H1 (cell line): Measurements from ENCODE around the gene PLOD1.
A peak's percentile ranks its signal among the peaks of the same experiment; 100 is the strongest.

Experiments
- BRCA1 ChIP-seq: IDR thresholded peaks from 2 replicates; pipeline ENCODE4 v1.6.1; 2012; ENCODE audit warnings: low read depth, low read length, improper control_type of control experiment
- EP300 ChIP-seq, 2 experiments: IDR thresholded peaks; 1 replicate in 1 of 2; 2 replicates in 1 of 2; pipeline ENCODE4 v1.6.1; 2011 to 2012; ENCODE audit warnings: low read depth in 2 of 2, low read length in 2 of 2, mild to moderate bottlenecking in 2 of 2, borderline replicate concordance in 1 of 2, inconsistent platforms in 1 of 2, moderate library complexity in 1 of 2
- EZH2 ChIP-seq: fragments of 200-600 bp; sonication (generic); IDR thresholded peaks from 2 replicates; pipeline ENCODE4 v1.7.1; 2012; ENCODE audit warnings: low read depth, mild to moderate bottlenecking, moderate library complexity, low read length, inconsistent platforms; ENCODE audit not compliant: severe bottlenecking
- GABPA ChIP-seq: IDR thresholded peaks from 2 replicates; pipeline ENCODE4 v1.6.1; 2011; ENCODE audit warnings: mild to moderate bottlenecking, low read length, moderate library complexity, borderline replicate concordance; ENCODE audit not compliant: insufficient read depth
- TF ChIP-seq, protein P1 (sequence below): fragments of 300-600 bp; sonication (generic); IDR thresholded peaks from 2 replicates; pipeline ENCODE4 v1.7.1; 2012; ENCODE audit warnings: low read length, moderate library complexity, mild to moderate bottlenecking, inconsistent platforms; ENCODE audit not compliant: insufficient replicate concordance
- TF ChIP-seq, protein P2 (sequence below), 3 experiments: IDR thresholded peaks; 1 replicate in 2 of 3; 2 replicates in 1 of 3; pipeline versions ENCODE4 v1.5.1 to v1.6.1; 2011; ENCODE audit warnings: low read length in 3 of 3, mild to moderate bottlenecking in 3 of 3, inconsistent platforms in 2 of 3, low read depth in 1 of 3, moderate library complexity in 1 of 3; ENCODE audit not compliant: insufficient read depth in 1 of 3; ENCODE audit errors: control extremely low read depth in 1 of 3

DNA sequence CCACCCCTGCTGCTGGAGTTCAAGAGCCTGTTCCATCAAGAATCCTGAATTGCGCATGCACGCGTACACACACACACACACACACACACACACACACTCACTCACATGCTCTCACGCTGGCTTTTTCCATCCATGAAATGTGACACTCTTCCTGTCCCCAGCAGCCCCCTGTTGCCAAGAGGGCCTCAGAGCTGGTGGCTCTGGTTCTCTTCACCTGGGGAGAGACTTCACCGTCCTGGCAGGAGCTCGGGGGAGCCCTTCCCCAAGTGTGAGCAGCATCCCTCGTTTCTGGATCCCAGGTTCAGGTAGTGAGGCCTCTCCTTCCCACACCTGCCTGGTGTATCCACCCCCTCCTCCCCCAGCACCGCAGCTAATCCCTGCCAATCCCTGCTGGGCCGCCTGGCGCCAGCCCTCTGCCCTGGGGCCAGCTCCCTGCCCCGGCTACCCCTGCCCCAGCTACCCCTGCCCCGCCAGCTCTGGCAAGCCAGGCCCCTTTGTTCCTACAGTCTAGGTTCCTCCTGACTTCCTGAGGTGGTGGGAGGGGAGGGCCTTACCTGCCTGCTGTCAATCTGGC is 9.9 kb downstream of the PLOD1 start:
- TF ChIP-seq BRCA1 (no peak), EP300 (IDR thresholded peaks at IDR 0.05; ENCODE audit: borderline replicate concordance in 1 of 2, low read depth in 2 of 2, low read length in 2 of 2) (no peak), EZH2 (no peak), GABPA (no peak)
- TF ChIP-seq, protein P1, sequence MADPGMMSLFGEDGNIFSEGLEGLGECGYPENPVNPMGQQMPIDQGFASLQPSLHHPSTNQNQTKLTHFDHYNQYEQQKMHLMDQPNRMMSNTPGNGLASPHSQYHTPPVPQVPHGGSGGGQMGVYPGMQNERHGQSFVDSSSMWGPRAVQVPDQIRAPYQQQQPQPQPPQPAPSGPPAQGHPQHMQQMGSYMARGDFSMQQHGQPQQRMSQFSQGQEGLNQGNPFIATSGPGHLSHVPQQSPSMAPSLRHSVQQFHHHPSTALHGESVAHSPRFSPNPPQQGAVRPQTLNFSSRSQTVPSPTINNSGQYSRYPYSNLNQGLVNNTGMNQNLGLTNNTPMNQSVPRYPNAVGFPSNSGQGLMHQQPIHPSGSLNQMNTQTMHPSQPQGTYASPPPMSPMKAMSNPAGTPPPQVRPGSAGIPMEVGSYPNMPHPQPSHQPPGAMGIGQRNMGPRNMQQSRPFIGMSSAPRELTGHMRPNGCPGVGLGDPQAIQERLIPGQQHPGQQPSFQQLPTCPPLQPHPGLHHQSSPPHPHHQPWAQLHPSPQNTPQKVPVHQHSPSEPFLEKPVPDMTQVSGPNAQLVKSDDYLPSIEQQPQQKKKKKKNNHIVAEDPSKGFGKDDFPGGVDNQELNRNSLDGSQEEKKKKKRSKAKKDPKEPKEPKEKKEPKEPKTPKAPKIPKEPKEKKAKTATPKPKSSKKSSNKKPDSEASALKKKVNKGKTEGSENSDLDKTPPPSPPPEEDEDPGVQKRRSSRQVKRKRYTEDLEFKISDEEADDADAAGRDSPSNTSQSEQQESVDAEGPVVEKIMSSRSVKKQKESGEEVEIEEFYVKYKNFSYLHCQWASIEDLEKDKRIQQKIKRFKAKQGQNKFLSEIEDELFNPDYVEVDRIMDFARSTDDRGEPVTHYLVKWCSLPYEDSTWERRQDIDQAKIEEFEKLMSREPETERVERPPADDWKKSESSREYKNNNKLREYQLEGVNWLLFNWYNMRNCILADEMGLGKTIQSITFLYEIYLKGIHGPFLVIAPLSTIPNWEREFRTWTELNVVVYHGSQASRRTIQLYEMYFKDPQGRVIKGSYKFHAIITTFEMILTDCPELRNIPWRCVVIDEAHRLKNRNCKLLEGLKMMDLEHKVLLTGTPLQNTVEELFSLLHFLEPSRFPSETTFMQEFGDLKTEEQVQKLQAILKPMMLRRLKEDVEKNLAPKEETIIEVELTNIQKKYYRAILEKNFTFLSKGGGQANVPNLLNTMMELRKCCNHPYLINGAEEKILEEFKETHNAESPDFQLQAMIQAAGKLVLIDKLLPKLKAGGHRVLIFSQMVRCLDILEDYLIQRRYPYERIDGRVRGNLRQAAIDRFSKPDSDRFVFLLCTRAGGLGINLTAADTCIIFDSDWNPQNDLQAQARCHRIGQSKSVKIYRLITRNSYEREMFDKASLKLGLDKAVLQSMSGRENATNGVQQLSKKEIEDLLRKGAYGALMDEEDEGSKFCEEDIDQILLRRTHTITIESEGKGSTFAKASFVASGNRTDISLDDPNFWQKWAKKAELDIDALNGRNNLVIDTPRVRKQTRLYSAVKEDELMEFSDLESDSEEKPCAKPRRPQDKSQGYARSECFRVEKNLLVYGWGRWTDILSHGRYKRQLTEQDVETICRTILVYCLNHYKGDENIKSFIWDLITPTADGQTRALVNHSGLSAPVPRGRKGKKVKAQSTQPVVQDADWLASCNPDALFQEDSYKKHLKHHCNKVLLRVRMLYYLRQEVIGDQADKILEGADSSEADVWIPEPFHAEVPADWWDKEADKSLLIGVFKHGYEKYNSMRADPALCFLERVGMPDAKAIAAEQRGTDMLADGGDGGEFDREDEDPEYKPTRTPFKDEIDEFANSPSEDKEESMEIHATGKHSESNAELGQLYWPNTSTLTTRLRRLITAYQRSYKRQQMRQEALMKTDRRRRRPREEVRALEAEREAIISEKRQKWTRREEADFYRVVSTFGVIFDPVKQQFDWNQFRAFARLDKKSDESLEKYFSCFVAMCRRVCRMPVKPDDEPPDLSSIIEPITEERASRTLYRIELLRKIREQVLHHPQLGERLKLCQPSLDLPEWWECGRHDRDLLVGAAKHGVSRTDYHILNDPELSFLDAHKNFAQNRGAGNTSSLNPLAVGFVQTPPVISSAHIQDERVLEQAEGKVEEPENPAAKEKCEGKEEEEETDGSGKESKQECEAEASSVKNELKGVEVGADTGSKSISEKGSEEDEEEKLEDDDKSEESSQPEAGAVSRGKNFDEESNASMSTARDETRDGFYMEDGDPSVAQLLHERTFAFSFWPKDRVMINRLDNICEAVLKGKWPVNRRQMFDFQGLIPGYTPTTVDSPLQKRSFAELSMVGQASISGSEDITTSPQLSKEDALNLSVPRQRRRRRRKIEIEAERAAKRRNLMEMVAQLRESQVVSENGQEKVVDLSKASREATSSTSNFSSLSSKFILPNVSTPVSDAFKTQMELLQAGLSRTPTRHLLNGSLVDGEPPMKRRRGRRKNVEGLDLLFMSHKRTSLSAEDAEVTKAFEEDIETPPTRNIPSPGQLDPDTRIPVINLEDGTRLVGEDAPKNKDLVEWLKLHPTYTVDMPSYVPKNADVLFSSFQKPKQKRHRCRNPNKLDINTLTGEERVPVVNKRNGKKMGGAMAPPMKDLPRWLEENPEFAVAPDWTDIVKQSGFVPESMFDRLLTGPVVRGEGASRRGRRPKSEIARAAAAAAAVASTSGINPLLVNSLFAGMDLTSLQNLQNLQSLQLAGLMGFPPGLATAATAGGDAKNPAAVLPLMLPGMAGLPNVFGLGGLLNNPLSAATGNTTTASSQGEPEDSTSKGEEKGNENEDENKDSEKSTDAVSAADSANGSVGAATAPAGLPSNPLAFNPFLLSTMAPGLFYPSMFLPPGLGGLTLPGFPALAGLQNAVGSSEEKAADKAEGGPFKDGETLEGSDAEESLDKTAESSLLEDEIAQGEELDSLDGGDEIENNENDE = no peak
- TF ChIP-seq, protein P2, sequence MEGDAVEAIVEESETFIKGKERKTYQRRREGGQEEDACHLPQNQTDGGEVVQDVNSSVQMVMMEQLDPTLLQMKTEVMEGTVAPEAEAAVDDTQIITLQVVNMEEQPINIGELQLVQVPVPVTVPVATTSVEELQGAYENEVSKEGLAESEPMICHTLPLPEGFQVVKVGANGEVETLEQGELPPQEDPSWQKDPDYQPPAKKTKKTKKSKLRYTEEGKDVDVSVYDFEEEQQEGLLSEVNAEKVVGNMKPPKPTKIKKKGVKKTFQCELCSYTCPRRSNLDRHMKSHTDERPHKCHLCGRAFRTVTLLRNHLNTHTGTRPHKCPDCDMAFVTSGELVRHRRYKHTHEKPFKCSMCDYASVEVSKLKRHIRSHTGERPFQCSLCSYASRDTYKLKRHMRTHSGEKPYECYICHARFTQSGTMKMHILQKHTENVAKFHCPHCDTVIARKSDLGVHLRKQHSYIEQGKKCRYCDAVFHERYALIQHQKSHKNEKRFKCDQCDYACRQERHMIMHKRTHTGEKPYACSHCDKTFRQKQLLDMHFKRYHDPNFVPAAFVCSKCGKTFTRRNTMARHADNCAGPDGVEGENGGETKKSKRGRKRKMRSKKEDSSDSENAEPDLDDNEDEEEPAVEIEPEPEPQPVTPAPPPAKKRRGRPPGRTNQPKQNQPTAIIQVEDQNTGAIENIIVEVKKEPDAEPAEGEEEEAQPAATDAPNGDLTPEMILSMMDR (IDR thresholded peaks at IDR 0.05; ENCODE audit: control extremely low read depth in 1 of 3, insufficient read depth in 1 of 3, low read depth in 1 of 3, low read length in 3 of 3) = 0 out of 4 replicates have a peak, but pooled peaks of 1 of the 3 experiments have one; percentile 1
